Tibial artery (tissue), 4 donors: ENCODE measurements around the gene KCNJ16.

ENCODE experiments used
- DNase-seq, 2 donors: peaks; one replicate each; pipeline ENCODE4 v3.0.0-alpha.2; 2019
- H3K27ac ChIP-seq, 2 donors: fragments of 200-600 bp; sonication (generic) in 1 of 2; 1 replicate in 1 of 2; 2 replicates in 1 of 2; pipeline ENCODE4 v1.5.1; 2018 to 2019; ENCODE audit warnings: mild to moderate bottlenecking in 1 of 2
- H3K27me3 ChIP-seq, 2 donors: fragments of 200-600 bp; sonication (generic) in 1 of 2; one replicate each; pipeline versions ENCODE4 v1.5.1 to v1.6.0; 2016 to 2019
- H3K36me3 ChIP-seq, 3 donors: fragments of 200-600 bp; sonication (generic) in 2 of 3; one replicate each; pipeline ENCODE4 v1.5.1; 2016 to 2019; ENCODE audit warnings: mild to moderate bottlenecking in 2 of 3
- H3K4me1 ChIP-seq, 4 donors: fragments of 200-600 bp; sonication (generic) in 2 of 4; 1 replicate in 3 of 4; 2 replicates in 1 of 4; pipeline ENCODE4 v1.5.1; 2016 to 2019
- H3K4me3 ChIP-seq, 2 donors: fragments of 200-600 bp; sonication (generic) in 1 of 2; 1 replicate in 1 of 2; 2 replicates in 1 of 2; pipeline ENCODE4 v1.5.1; 2018 to 2019; ENCODE audit warnings: mild to moderate bottlenecking in 2 of 2
- H3K9me3 ChIP-seq, 3 donors: fragments of 200-600 bp; sonication (generic) in 1 of 3; one replicate each; pipeline ENCODE4 v1.5.1; 2016 to 2019
- CTCF ChIP-seq, 2 experiments: fragments of 200-600 bp in 1 of 2; fragments of 450-650 bp in 1 of 2; IDR thresholded peaks; one replicate each; pipeline ENCODE4 v1.5.1; 2017 to 2019; ENCODE audit warnings: antibody characterized with exemption in 2 of 2, mild to moderate bottlenecking in 1 of 2, moderate library complexity in 1 of 2
- intact Hi-C: fragments of 100-400 bp; cut with DNase I; formaldehyde crosslinking; loops from one replicate; pipeline ENCODE4 v1.15.0; 2023; ENCODE audit warnings: low total_unique reads

KCNJ16 gene

GRCh38 chr17:70137451-70138230, 62.6 kb downstream of the KCNJ16 start:
- Histone ChIP-seq H3K4me1 (peaks cover 0 to 17% (median 12%) of the 10 kb centered on the region in 4 donors), H3K36me3 (no peaks in the 10 kb centered on the region), H3K9me3 (no peaks in the 10 kb centered on the region), H3K27ac (peak overlapping the region; percentile 52 to 76), H3K4me3 (peak overlapping the region; percentile 35 to 51), H3K27me3 (no peaks in the 10 kb centered on the region)
- TF ChIP-seq CTCF (IDR thresholded peaks at IDR 0.05), result no peak
- peak; percentile 82 to 83 for DNase-seq
- intact Hi-C loops, result loop anchor here (2.0 kb wide), 1 partner anchor 31 kb away; no protein-coding TSS in a partner anchor

- Histone ChIP-seq H3K4me1 (peaks cover 0 to 17% (median 12%) of the 10 kb centered on the region in 4 donors), H3K27me3 (no peaks in the 10 kb centered on the region), H3K4me3 (no peak overlapping the region), H3K9me3 (no peaks in the 10 kb centered on the region), H3K36me3 (no peaks in the 10 kb centered on the region), H3K27ac (peak overlapping the region; percentile 52 to 76)
- intact Hi-C loops, result loop anchor here (2.0 kb wide), 1 partner anchor 32 kb away; no protein-coding TSS in a partner anchor
- no peak for TF ChIP-seq CTCF (IDR thresholded peaks at IDR 0.05)
- no peak for DNase-seq
Observed at GRCh38 chr17:70138291-70138865, 63.4 kb downstream of the KCNJ16 start.

GRCh38 chr17:70139449-70139993, 64.5 kb downstream of the KCNJ16 start:
- Histone ChIP-seq H3K4me3 (no peak overlapping the region), H3K9me3 (no peaks in the 10 kb centered on the region), H3K27me3 (no peaks in the 10 kb centered on the region), H3K27ac (no peak overlapping the region), H3K36me3 (no peaks in the 10 kb centered on the region), H3K4me1 (peaks cover 0 to 17% (median 12%) of the 10 kb centered on the region in 4 donors)
- no peak for TF ChIP-seq CTCF (IDR thresholded peaks at IDR 0.05)
- intact Hi-C loops, result loop anchor here (2.0 kb wide), 1 partner anchor 33 kb away; no protein-coding TSS in a partner anchor
- DNase-seq, result no peak

GRCh38 chr17:70144260-70144846, 69.3 kb downstream of the KCNJ16 start:
- H3K27ac ChIP-seq, result no peak overlapping the region
- peak; percentile 66 to 69 for TF ChIP-seq CTCF (IDR thresholded peaks at IDR 0.05)
- H3K36me3 ChIP-seq, result no peaks in the 10 kb centered on the region
- no peak overlapping the region for H3K4me3 ChIP-seq
- H3K9me3 ChIP-seq, result no peaks in the 10 kb centered on the region
- no peak for DNase-seq
- no peaks in the 10 kb centered on the region for H3K4me1 ChIP-seq
- intact Hi-C loops, result loop anchor here (5.0 kb wide), 1 partner anchor 577 kb away; no protein-coding TSS in a partner anchor
- H3K27me3 ChIP-seq, result no peaks in the 10 kb centered on the region

GRCh38 chr17:70153210-70153609, 78.2 kb downstream of the KCNJ16 start:
- no peak for TF ChIP-seq CTCF (IDR thresholded peaks at IDR 0.05)
- no peak for DNase-seq
- H3K27ac ChIP-seq, result no peak overlapping the region
- H3K36me3 ChIP-seq, result no peaks in the 10 kb centered on the region
- no peak overlapping the region for H3K4me3 ChIP-seq
- intact Hi-C loops, result no loop called here
- no peaks in the 10 kb centered on the region for H3K27me3 ChIP-seq
- no peaks in the 10 kb centered on the region for H3K4me1 ChIP-seq
- no peaks in the 10 kb centered on the region for H3K9me3 ChIP-seq
